H1 (cell line): ENCODE results near the gene MYO1F. TPM values are rescaled to one million over a fixed set of nuclear protein-coding genes. Genes with fewer than 3 reads are reported as not detected.

Experiments
- CTCF ChIA-PET: fragments of 300-600 bp; sonication (Branson Sonifier 250); formaldehyde crosslinking; loops from one replicate; lab custom pipeline; 2021; ENCODE audit not compliant: partially characterized antibody; lab: Charles Lee
- POLR2A ChIA-PET: fragments of 300-600 bp; sonication (Branson Sonifier 250); formaldehyde crosslinking; loops from one replicate; lab custom pipeline; 2021; ENCODE audit warnings: inconsistent platforms; ENCODE audit not compliant: partially characterized antibody; lab: Charles Lee
- DNase-seq, 2 experiments: peaks; one replicate each; pipeline versions ENCODE4 v3.0.0 to v3.0.0-alpha.2; 2010 to 2022; ENCODE audit warnings: low spot score in 2 of 2, low read depth in 1 of 2, mixed read lengths in 1 of 2
- FAIRE-seq: peaks from 2 replicates; lab custom pipeline; 2011; peaks lifted over from hg19 to GRCh38; lab: Jason Lieb, UNC
- H2AFZ ChIP-seq: 2 replicates; pipeline ENCODE4 v1.8.1; 2012; ENCODE audit warnings: low read length, inconsistent platforms
- H2AK5ac ChIP-seq: 2 replicates; pipeline ENCODE4 v1.6.1; 2013; ENCODE audit warnings: low read depth, low read length
- H2BK120ac ChIP-seq: replicated peaks from 2 replicates; pipeline ENCODE3; 2013; ENCODE audit warnings: low read depth, low read length, inconsistent platforms
- H2BK12ac ChIP-seq: 2 replicates; pipeline ENCODE4 v1.6.1; 2013; ENCODE audit warnings: low read depth, low read length
- H2BK15ac ChIP-seq: 2 replicates; pipeline ENCODE4 v1.6.1; 2013; ENCODE audit warnings: low read length
- H2BK20ac ChIP-seq: 2 replicates; pipeline ENCODE4 v1.6.1; 2013; ENCODE audit warnings: low read length
- H2BK5ac ChIP-seq: 2 replicates; pipeline ENCODE4 v1.6.1; 2013; ENCODE audit warnings: low read depth, low read length
- H3K14ac ChIP-seq: 2 replicates; pipeline ENCODE4 v1.6.1; 2013; ENCODE audit warnings: inconsistent platforms; ENCODE audit not compliant: insufficient read length
- H3K18ac ChIP-seq: 2 replicates; pipeline ENCODE4 v1.6.1; 2013; ENCODE audit warnings: low read length; ENCODE audit errors: extremely low read depth
- H3K23ac ChIP-seq: 2 replicates; pipeline ENCODE4 v1.6.1; 2013; ENCODE audit warnings: inconsistent platforms; ENCODE audit not compliant: insufficient read length
- H3K23me2 ChIP-seq: 2 replicates; pipeline ENCODE4 v1.6.1; 2013; ENCODE audit warnings: low read depth, low read length
- H3K27ac ChIP-seq: 2 replicates; pipeline ENCODE4 v1.6.1; 2011; ENCODE audit warnings: low read depth, low read length, inconsistent platforms
- H3K27me3 ChIP-seq, 4 experiments: replicated peaks in 1 of 4; 1 replicate in 1 of 4; 2 replicates in 3 of 4; pipeline versions ENCODE4 v1.6.1 to v1.8.1; 2011 to 2013; ENCODE audit warnings: low read length in 3 of 4, mild to moderate bottlenecking in 3 of 4, inconsistent platforms in 2 of 4, mixed read lengths in 2 of 4, moderate library complexity in 1 of 4; ENCODE audit not compliant: control insufficient read depth in 3 of 4, insufficient read depth in 3 of 4; ENCODE audit errors: extremely low read depth in 1 of 4
- H3K36me3 ChIP-seq, 4 experiments: 2 replicates each; pipeline versions ENCODE4 v1.6.1 to v1.8.1; 2011 to 2013; ENCODE audit warnings: mild to moderate bottlenecking in 4 of 4, low read length in 3 of 4, moderate library complexity in 2 of 4, control low read depth in 1 of 4, inconsistent platforms in 1 of 4; ENCODE audit not compliant: insufficient read depth in 4 of 4, control insufficient read depth in 2 of 4
- H3K4ac ChIP-seq: replicated peaks from 2 replicates; pipeline ENCODE3; 2013; ENCODE audit warnings: low read length, low read depth, mixed read lengths, inconsistent platforms; ENCODE audit not compliant: insufficient read length
- H3K4me1 ChIP-seq, 4 experiments: replicated peaks in 1 of 4; 1 replicate in 1 of 4; 2 replicates in 3 of 4; pipeline versions ENCODE4 v1.6.1 to v1.8.1; 2011 to 2013; ENCODE audit warnings: low read length in 3 of 4, inconsistent platforms in 2 of 4, mixed read lengths in 1 of 4; ENCODE audit not compliant: insufficient read depth in 4 of 4, control insufficient read depth in 3 of 4
- H3K4me2 ChIP-seq, 2 experiments: 2 replicates each; pipeline versions ENCODE4 v1.6.1 to v1.8.1; 2011 to 2013; ENCODE audit warnings: low read depth in 2 of 2, low read length in 2 of 2, control low read depth in 1 of 2, inconsistent platforms in 1 of 2, mild to moderate bottlenecking in 1 of 2; ENCODE audit not compliant: insufficient read depth in 1 of 2
- H3K4me3 ChIP-seq, 4 experiments: fragments of 200-600, 300-600 bp in 1 of 4; sonication (generic), shearing (Covaris generic), sonication (Bioruptor Twin) in 1 of 4; 2 replicates each; pipeline versions ENCODE4 v1.5.1 to v1.8.1; 2011 to 2016; ENCODE audit warnings: low read length in 4 of 4, low read depth in 3 of 4, control low read depth in 2 of 4, inconsistent platforms in 2 of 4, mild to moderate bottlenecking in 2 of 4, mixed read lengths in 1 of 4, moderate library complexity in 1 of 4; ENCODE audit not compliant: insufficient read depth in 2 of 4; ENCODE audit errors: extremely low read depth in 1 of 4
- H3K56ac ChIP-seq: replicated peaks from 2 replicates; pipeline ENCODE3; 2013; ENCODE audit warnings: low read depth, mild to moderate bottlenecking, mixed read lengths, low read length, inconsistent platforms; ENCODE audit not compliant: insufficient read length
- H3K79me1 ChIP-seq: 2 replicates; pipeline ENCODE4 v1.6.1; 2013; ENCODE audit warnings: low read depth, low read length, control low read depth
- H3K79me2 ChIP-seq, 2 experiments: 2 replicates each; pipeline versions ENCODE4 v1.6.1 to v1.8.1; 2012 to 2013; ENCODE audit warnings: low read length in 2 of 2, mild to moderate bottlenecking in 2 of 2, inconsistent platforms in 1 of 2; ENCODE audit not compliant: insufficient read depth in 2 of 2, control insufficient read depth in 1 of 2
- H3K9ac ChIP-seq, 4 experiments: replicated peaks in 1 of 4; 1 replicate in 1 of 4; 2 replicates in 3 of 4; pipeline versions ENCODE4 v1.6.1 to v1.8.1; 2011 to 2013; ENCODE audit warnings: low read depth in 3 of 4, low read length in 3 of 4, control low read depth in 2 of 4, mild to moderate bottlenecking in 2 of 4, moderate library complexity in 2 of 4, inconsistent platforms in 1 of 4; ENCODE audit errors: extremely low read depth in 1 of 4
- H3K9me3 ChIP-seq, 2 experiments: 2 replicates each; pipeline versions ENCODE4 v1.6.1 to v1.8.1; 2012 to 2013; ENCODE audit warnings: mild to moderate bottlenecking in 2 of 2, moderate library complexity in 2 of 2, control low read depth in 1 of 2, inconsistent platforms in 1 of 2, low read depth in 1 of 2, low read length in 1 of 2, mixed read lengths in 1 of 2; ENCODE audit not compliant: insufficient read depth in 2 of 2
- H4K20me1 ChIP-seq, 2 experiments: replicated peaks in 1 of 2; 2 replicates each; pipeline versions ENCODE3 to v1.8.1; 2011 to 2013; ENCODE audit warnings: inconsistent platforms in 2 of 2, low read length in 2 of 2, mild to moderate bottlenecking in 1 of 2; ENCODE audit not compliant: insufficient read depth in 2 of 2, control insufficient read depth in 1 of 2
- H4K5ac ChIP-seq: 2 replicates; pipeline ENCODE4 v1.6.1; 2013; ENCODE audit warnings: low read length, low read depth, mixed read lengths, inconsistent platforms; ENCODE audit not compliant: insufficient read length
- H4K8ac ChIP-seq: 2 replicates; pipeline ENCODE4 v1.8.0; 2013; ENCODE audit warnings: mild to moderate bottlenecking, moderate library complexity, low read length, inconsistent platforms; ENCODE audit not compliant: insufficient read depth; ENCODE audit errors: extremely low read depth
- H4K91ac ChIP-seq: replicated peaks from 2 replicates; pipeline ENCODE3; 2013; ENCODE audit warnings: low read length, mixed read lengths, inconsistent platforms; ENCODE audit not compliant: insufficient read length
- ATF3 ChIP-seq: IDR thresholded peaks from 2 replicates; pipeline ENCODE4 v1.6.1; 2011; ENCODE audit warnings: low read depth, mild to moderate bottlenecking, low read length; ENCODE audit not compliant: insufficient read depth
- CREB1 ChIP-seq: IDR thresholded peaks from 2 replicates; pipeline ENCODE4 v1.6.1; 2012; ENCODE audit warnings: inconsistent platforms
- CTCF ChIP-seq, 3 experiments: IDR thresholded peaks; 1 replicate in 2 of 3; 2 replicates in 1 of 3; pipeline versions ENCODE4 v1.5.1 to v1.6.1; 2011; ENCODE audit warnings: low read length in 3 of 3, mild to moderate bottlenecking in 3 of 3, inconsistent platforms in 2 of 3, low read depth in 1 of 3, moderate library complexity in 1 of 3; ENCODE audit not compliant: insufficient read depth in 1 of 3; ENCODE audit errors: control extremely low read depth in 1 of 3
- E2F6 ChIP-seq: IDR thresholded peaks from 2 replicates; pipeline ENCODE4 v1.6.1; 2012; ENCODE audit warnings: inconsistent platforms
- PHF8 ChIP-seq: fragments of 200-600 bp; sonication (generic); conservative IDR thresholded peaks from 2 replicates; pipeline ENCODE4 v1.7.1; 2012; ENCODE audit warnings: low read depth, mild to moderate bottlenecking, inconsistent platforms, low read length, moderate library complexity
- POLR2A ChIP-seq, 2 experiments: IDR thresholded peaks; 1 replicate in 1 of 2; 2 replicates in 1 of 2; pipeline ENCODE4 v1.6.1; 2011; ENCODE audit warnings: low read depth in 2 of 2, low read length in 2 of 2, mild to moderate bottlenecking in 2 of 2; ENCODE audit errors: control extremely low read depth in 1 of 2
- RAD21 ChIP-seq, 2 experiments: IDR thresholded peaks in 1 of 2; conservative IDR thresholded peaks in 1 of 2; 2 replicates each; pipeline ENCODE4 v1.6.1; 2011; ENCODE audit warnings: low read depth in 2 of 2, low read length in 2 of 2, improper control_type of control experiment in 1 of 2, inconsistent platforms in 1 of 2, mild to moderate bottlenecking in 1 of 2, moderate library complexity in 1 of 2
- RBBP5 ChIP-seq: IDR thresholded peaks from 2 replicates; pipeline ENCODE4 v1.7.1; 2012; ENCODE audit warnings: low read depth, mild to moderate bottlenecking, inconsistent platforms, low read length, moderate library complexity, borderline replicate concordance
- RXRA ChIP-seq: IDR thresholded peaks from 2 replicates; pipeline ENCODE4 v1.6.1; 2011; ENCODE audit warnings: low read depth, mild to moderate bottlenecking, low read length, moderate library complexity; ENCODE audit not compliant: insufficient read depth
- WGBS, 2 experiments: shearing (Covaris generic) in 1 of 2; methylation state at CpG; one replicate each; pipeline versions ENCODE4 v1.1.6 to v1.1.7; 2013 to 2015; ENCODE audit warnings: low lambda C conversion rate in 2 of 2, mixed read lengths in 2 of 2, inconsistent platforms in 1 of 2, low coverage in 1 of 2, missing lambda C conversion rate in 1 of 2; ENCODE audit not compliant: insufficient replicate concordance in 2 of 2, insufficient coverage in 1 of 2, insufficient read length in 1 of 2; ENCODE audit errors: extremely low coverage in 1 of 2, missing lambda C conversion rate in 1 of 2; 5-methylcytosine and 5-hydroxymethylcytosine counted together
- polyA plus RNA-seq, 7 experiments: library from polyadenylated mRNA; depleted of rRNA in 3 of 7; stranded (reverse) in 5 of 7; unstranded in 2 of 7; fragments of >200 nt in 5 of 7; fragments of 200-250 nt in 2 of 7; gene quantifications; 1 replicate in 5 of 7; 2 replicates in 1 of 7; 4 replicates in 1 of 7; pipeline versions ENCODE4 v1.2.1 to v1.2.3, GENCODE V29; 2011 to 2013; ENCODE audit warnings: missing spikeins in 2 of 7, mixed read lengths in 2 of 7
- total RNA-seq: library from RNA; stranded (reverse); fragmentation: NEBNext Ultra II Directional; extraction: Animal tissue kit (Norgen Biotek cat#: 25700); gene quantifications from 2 replicates; pipeline ENCODE4 v1.2.1, GENCODE V29; 2021

MYO1F gene
- total and polyA plus RNA-seq, 2 of the 8 experiments (the other 6 are each of a cell fraction or from before 2014, with no cell fraction given): 1.4 to 4.6 TPM

- H2BK5ac ChIP-seq: no peak overlapping the region
- no peak overlapping the region for H2AK5ac ChIP-seq
- H3K23me2 ChIP-seq: peaks cover 6% of the 10 kb centered on the region; the same call in 1 of the 2 replicates
- H3K9me3 ChIP-seq: no peaks in the 10 kb centered on the region
- H2BK12ac ChIP-seq: no peak overlapping the region
- no peaks in the 10 kb centered on the region for H3K36me3 ChIP-seq
- peaks cover 0 to 8% (median 3%) of the 10 kb centered on the region in 4 experiments; a peak in 4 of 7 replicates for H3K4me1 ChIP-seq
- H4K91ac ChIP-seq: no peak overlapping the region
- no peak overlapping the region for H3K56ac ChIP-seq
- no peak overlapping the region for H4K5ac ChIP-seq
- H3K23ac ChIP-seq: no peak overlapping the region
- H3K4me3 ChIP-seq: peak overlapping the region in 1 of 4 experiments; percentile 26; a peak in 3 of 8 replicates
- peak; percentile 88 for FAIRE-seq
- H3K14ac ChIP-seq: no peak overlapping the region
- DNase-seq: peak; percentile 99 to 100
- peak overlapping the region; percentile 83; the same call in 1 of the 2 replicates for H2AFZ ChIP-seq
- H2BK15ac ChIP-seq: no peak overlapping the region
- H3K9ac ChIP-seq: no peak overlapping the region
- 4% methylated on average over 15 of the region's 15 CpGs; no CpG with 5 or more reads in 1 of the 2 experiments for WGBS, 2 experiments
- CTCF ChIA-PET: interaction anchor here (1.1 to 5.4 kb wide), 10 partner anchors 9 to 255 kb away, joined by 3 to 34 read pairs (median 4); partner anchors contain the start of genes MYO1F and ZNF414
- no peak overlapping the region for H2BK120ac ChIP-seq
- H3K18ac ChIP-seq: no peak overlapping the region; the same call in 1 of the 2 replicates
- H3K79me2 ChIP-seq: no peaks in the 10 kb centered on the region
- no peak overlapping the region for H3K4ac ChIP-seq
- no peak overlapping the region; the same call in 1 of the 2 replicates for H4K8ac ChIP-seq
- POLR2A ChIA-PET: interaction anchor here (0.9 to 6.7 kb wide), 4 partner anchors 10 to 30 kb away, joined by 3 to 73 read pairs (median 8); partner anchors contain the start of gene ZNF414
- no peaks in the 10 kb centered on the region for H3K27me3 ChIP-seq
- H3K79me1 ChIP-seq: peaks cover 10% of the 10 kb centered on the region
- no peak overlapping the region; the same call in 1 of the 2 replicates for H3K27ac ChIP-seq
- peaks cover 4 to 20% of the 10 kb centered on the region in 2 experiments for H4K20me1 ChIP-seq
- H2BK20ac ChIP-seq: no peak overlapping the region
- H3K4me2 ChIP-seq: peak overlapping the region in 1 of 2 experiments; percentile 51; a peak in 3 of 4 replicates
- TF ChIP-seq POLR2A (IDR thresholded peaks at IDR 0.05; ENCODE audit: control extremely low read depth in 1 of 2, low read depth in 2 of 2, low read length in 2 of 2) (peak in 1 of 2 experiments; percentile 63; a peak in 1 of 3 replicates), ATF3 (no peak), RBBP5 (no peak), E2F6 (no peak), CREB1 (peak; percentile 62), PHF8 (no peak), RXRA (no peak), RAD21 (IDR thresholded peaks at IDR 0.05 in 1 of 2, conservative IDR thresholded peaks at IDR 0.05 in 1 of 2; ENCODE audit: low read depth in 2 of 2, low read length in 2 of 2) (peak; percentile 46 to 53), CTCF (IDR thresholded peaks at IDR 0.05; ENCODE audit: control extremely low read depth in 1 of 3, insufficient read depth in 1 of 3, low read depth in 1 of 3, low read length in 3 of 3) (peak; percentile 69 to 79 (median 71))
These were observed 51.9 kb downstream of the MYO1F start for GRCh38 chr19:8525401-8525684.
